ENCODE data around the gene GRB10.

GRB10 gene

GRCh38 chr7:50720295-50720694 lies 62.4 kb downstream of the GRB10 start:
- DNase-seq (ENCODE audit: insufficient read length, low spot score) (no peak), FAIRE-seq (no peak)
- TF ChIP-seq POLR2A (IDR thresholded peaks at IDR 0.05; ENCODE audit: low read depth, low read length), result no peak

- no peak for DNase-seq (ENCODE audit: insufficient read length, low spot score)
- no peak for FAIRE-seq
- TF ChIP-seq POLR2A (IDR thresholded peaks at IDR 0.05; ENCODE audit: low read depth, low read length), result no peak
These were observed 63.8 kb downstream of the GRB10 start for GRCh38 chr7:50718876-50719275.

- no peak for TF ChIP-seq POLR2A (IDR thresholded peaks at IDR 0.05; ENCODE audit: low read depth, low read length)
- DNase-seq (ENCODE audit: insufficient read length, low spot score) (no peak), FAIRE-seq (no peak)
These were observed 64.4 kb downstream of the GRB10 start for GRCh38 chr7:50718311-50718710.

GRCh38 chr7:50717181-50717580 lies 65.5 kb downstream of the GRB10 start:
- FAIRE-seq, result no peak
- no peak for DNase-seq (ENCODE audit: insufficient read length, low spot score)
- TF ChIP-seq POLR2A (IDR thresholded peaks at IDR 0.05; ENCODE audit: low read depth, low read length), result no peak

GRCh38 chr7:50714857-50715256 lies 67.8 kb downstream of the GRB10 start:
- FAIRE-seq, result no peak
- no peak for TF ChIP-seq POLR2A (IDR thresholded peaks at IDR 0.05; ENCODE audit: low read depth, low read length)
- DNase-seq (ENCODE audit: insufficient read length, low spot score), result no peak

DNA sequence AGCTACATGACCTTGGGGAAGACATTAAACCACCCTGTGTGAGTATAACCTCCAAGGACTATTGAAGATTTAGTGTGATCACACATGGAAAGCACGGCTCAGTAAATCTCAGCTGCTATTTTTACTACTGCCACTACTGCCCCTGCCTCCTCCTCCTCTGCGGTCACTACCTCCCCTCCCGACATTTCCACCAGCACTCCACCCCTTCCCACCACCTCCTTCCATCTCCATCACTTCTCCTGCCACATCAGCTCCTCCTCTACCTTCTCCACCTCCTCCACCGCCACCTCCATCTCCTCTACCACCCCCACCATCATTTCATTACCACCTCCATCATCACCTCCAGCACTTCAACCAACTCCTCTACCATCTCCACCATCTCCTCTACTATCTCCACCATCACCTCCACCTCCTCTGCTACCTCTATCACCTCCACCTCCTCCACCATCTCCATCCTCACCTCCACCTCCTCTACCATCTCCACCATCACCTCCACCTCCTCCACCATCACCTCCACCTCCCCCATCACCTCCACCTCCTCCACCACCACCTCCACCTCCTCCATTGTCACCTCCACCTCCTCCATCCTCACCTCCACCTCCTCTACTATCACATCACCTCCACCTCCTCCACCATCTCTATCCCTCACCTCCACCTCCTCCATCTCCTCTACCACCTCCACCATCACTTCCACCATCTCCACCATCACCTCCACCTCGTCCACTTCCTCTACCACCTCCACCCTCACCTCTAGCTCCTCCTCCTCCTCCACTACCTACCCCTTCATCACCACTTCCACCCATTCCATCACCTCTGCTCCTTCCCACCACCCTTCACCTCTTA lies 69.4 kb downstream of the GRB10 start:
- no peak for DNase-seq (ENCODE audit: insufficient read length, low spot score)
- FAIRE-seq, result no peak
- TF ChIP-seq POLR2A (IDR thresholded peaks at IDR 0.05; ENCODE audit: low read depth, low read length), result no peak

GRCh38 chr7:50712252-50713122 lies 70.2 kb downstream of the GRB10 start:
- DNase-seq (ENCODE audit: insufficient read length, low spot score) (no peak), FAIRE-seq (no peak)
- no peak for TF ChIP-seq POLR2A (IDR thresholded peaks at IDR 0.05; ENCODE audit: low read depth, low read length)

DNA sequence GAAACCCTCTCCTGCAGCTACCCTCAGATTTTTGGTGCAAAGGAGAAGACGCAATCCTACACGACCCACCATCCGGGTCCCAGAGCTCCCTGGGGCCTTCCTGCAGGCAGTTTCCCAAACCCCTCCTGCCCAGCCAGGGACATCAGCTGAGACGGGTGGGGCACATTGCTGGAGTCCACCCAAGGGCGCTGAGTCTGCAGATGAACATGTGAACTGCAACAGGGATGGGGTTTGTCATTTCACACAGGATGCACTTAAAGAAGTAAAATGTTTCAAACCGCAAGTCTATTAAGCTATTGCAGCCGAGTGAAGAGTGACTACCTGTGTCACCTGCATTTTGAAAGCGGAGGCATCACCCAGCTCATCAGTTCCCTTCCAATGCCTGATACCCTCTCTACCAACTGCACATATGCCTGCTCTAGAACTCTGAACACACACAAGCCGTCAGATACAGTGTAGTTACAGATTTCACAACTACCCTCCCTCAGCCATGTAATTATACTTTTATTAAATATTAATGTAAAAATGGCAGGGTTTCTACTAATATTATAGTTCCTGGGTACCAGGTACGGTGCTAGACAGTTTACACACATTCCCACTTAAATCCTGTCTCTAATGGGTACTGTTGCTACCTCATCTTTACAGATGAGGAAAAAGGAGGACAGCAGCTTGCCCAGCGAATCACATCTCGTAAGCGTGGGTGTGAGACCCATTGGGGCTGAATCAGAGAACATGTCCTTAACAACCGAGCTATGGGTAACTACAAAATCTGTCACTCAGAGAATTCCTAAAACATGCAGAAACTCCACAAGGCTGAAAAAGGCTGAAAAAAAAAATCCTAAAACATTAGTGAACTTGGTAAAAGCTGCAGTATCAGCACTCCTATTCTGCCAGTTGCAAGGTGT lies 71.2 kb downstream of the GRB10 start:
- FAIRE-seq (no peak), DNase-seq (ENCODE audit: insufficient read length, low spot score) (peak; percentile 55)
- TF ChIP-seq POLR2A (IDR thresholded peaks at IDR 0.05; ENCODE audit: low read depth, low read length), result no peak

- no peak for TF ChIP-seq POLR2A (IDR thresholded peaks at IDR 0.05; ENCODE audit: low read depth, low read length)
- no peak for FAIRE-seq
- DNase-seq (ENCODE audit: insufficient read length, low spot score), result no peak
These were observed 72.1 kb downstream of the GRB10 start for GRCh38 chr7:50710441-50711154.

DNA sequence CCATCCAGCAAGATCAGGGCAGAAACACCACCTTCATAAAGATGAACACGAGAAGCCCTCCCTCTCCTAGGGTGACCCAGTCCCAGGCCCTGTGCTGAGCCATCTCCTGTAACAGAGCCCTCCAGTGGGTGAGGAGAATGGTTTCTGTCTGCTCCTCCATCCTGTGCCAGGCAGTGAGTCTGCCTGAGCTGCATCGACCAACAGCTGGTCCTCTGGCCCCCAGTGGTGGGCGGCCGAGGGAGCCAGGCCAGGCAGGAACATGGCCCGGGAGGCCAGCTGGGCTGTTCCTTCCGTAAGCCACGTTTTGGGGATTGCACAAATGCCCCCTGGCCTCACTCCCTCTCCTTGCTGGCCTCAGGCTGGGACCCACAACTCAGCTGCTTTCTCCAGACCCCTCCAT lies 73.5 kb downstream of the GRB10 start:
- DNase-seq (ENCODE audit: insufficient read length, low spot score) (no peak), FAIRE-seq (no peak)
- TF ChIP-seq POLR2A (IDR thresholded peaks at IDR 0.05; ENCODE audit: low read depth, low read length), result no peak

DNA sequence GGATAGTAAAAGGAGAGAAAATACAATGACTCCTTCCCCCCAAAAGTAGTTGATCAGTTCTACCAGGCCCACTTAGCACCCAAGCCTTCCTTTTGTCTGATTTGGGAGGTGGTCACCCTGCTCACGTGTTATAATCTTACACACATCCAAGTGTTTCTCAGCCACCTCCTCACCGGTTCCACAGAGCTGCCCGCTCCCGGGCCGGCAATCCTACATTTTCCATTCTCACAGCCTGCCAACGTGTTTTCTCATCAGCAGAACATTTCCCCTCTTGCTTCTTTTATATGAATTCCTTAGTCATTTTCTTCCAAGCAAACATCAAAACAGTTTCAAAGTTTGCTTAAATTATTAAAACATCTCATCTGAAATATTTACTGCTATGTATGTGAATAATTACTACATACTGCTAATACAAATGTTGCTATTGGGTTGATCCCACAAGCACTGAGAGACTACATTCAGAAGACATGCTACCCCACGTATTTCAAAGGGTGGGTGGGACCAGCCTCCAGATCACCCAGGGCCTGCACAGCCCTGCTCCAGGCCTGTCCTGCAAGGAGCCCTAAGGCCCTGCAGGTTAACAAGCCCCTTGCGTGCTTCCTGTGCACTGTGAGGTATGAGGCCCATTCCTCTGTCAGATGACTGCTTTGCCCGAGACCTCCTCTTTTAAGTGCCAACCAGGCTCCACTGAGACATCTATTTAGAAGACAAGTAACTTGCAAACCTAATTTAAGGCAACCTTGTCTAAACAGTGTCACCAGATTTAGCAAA lies 75.3 kb downstream of the GRB10 start:
- DNase-seq (ENCODE audit: insufficient read length, low spot score) (no peak), FAIRE-seq (no peak)
- TF ChIP-seq POLR2A (IDR thresholded peaks at IDR 0.05; ENCODE audit: low read depth, low read length), result no peak

- TF ChIP-seq POLR2A (IDR thresholded peaks at IDR 0.05; ENCODE audit: low read depth, low read length), result no peak
- no peak for FAIRE-seq
These were observed 76.2 kb downstream of the GRB10 start for GRCh38 chr7:50706469-50706937.

More at GRCh38 chr7:50706469-50706937, 76.2 kb downstream of the GRB10 start:
- DNase-seq (ENCODE audit: insufficient read length, low spot score), result no peak
